Measurements from ENCODE around the gene CABLES1.

GRCh38 chr18:23245461-23245860 lies 110.2 kb downstream of the CABLES1 start:
- TF ChIP-seq CTCF (IDR thresholded peaks at IDR 0.05) (no peak), MAX (IDR thresholded peaks at IDR 0.05) (no peak)
